ENCODE results near the gene FRG1. TPM values are rescaled to one million over a fixed set of nuclear protein-coding genes. Genes with fewer than 3 reads are reported as not detected.
"Not testable (repeated sequence)": the region's sequence is repeated elsewhere in the genome, so short reads cannot be mapped to it uniquely, and the experiment has no call there.

FRG1 gene
- total RNA-seq (2014; rRNA removed; shearing (Covaris generic)), result 28.6 and 29.7 TPM in 2 replicates
- polyA plus RNA-seq (2016; fragmentation: Nextera tagmentation; extraction: Ambion mirVana), result 35.9 and 43.6 TPM in 2 replicates

- H3K9ac ChIP-seq, result peak within 1 kb of the TSS; percentile 91
- in situ Hi-C loops (cut with MboI), result no loop called here
- peak within 1 kb of the TSS; percentile 98 for H3K4me2 ChIP-seq (ENCODE audit: unreplicated experiment)
- H3K79me2 ChIP-seq (ENCODE audit: insufficient read depth), result peaks cover 45% of the 10 kb centered on the region
- peak within 1 kb of the TSS; percentile 96 for H2AFZ ChIP-seq
- no peaks in the 10 kb centered on the region for H3K9me2 ChIP-seq (ENCODE audit: insufficient read depth)
- DNase-seq, result peak; percentile 98
- no peaks in the 10 kb centered on the region for H3K9me3 ChIP-seq (ENCODE audit: low read depth)
- H3F3A ChIP-seq (ENCODE audit: insufficient read depth), result no peaks in the 10 kb centered on the region
- H3K27ac ChIP-seq, result peak within 1 kb of the TSS; percentile 85
- H3K4me1 ChIP-seq (ENCODE audit: insufficient read depth), result peaks cover 12% of the 10 kb centered on the region
- 5 to 6% methylated on average over 64 to 70 of the region's 70 CpGs for WGBS, 2 experiments (ENCODE audit: low coverage in 1 of 2, low lambda C conversion rate in 2 of 2, missing lambda C conversion rate in 2 of 2)
- no peak for TF ChIP-seq EZH2 (IDR thresholded peaks at IDR 0.05; ENCODE audit: insufficient read depth, poor library complexity, severe bottlenecking)
- TF ChIP-seq EZH2phosphoT487 (IDR thresholded peaks at IDR 0.05; ENCODE audit: insufficient read depth, low read depth), result no peak
- H4K20me1 ChIP-seq (ENCODE audit: insufficient read depth), result no peaks in the 10 kb centered on the region
- 0 out of 2 replicates have a peak, but pooled peaks cover 4% of the 10 kb centered on the region for H3K36me3 ChIP-seq (ENCODE audit: low read depth)
- H3K4me3 ChIP-seq, result peak within 1 kb of the TSS; percentile 93
- H3K27me3 ChIP-seq (replicated peaks; ENCODE audit: insufficient read depth), result no peaks in the 10 kb centered on the region
These were observed at the start of gene FRG1 for GRCh38 chr4:189940178-189941004. TSS of gene FRG1 (plus strand) at chr4:189940872. CDS start at chr4:189941010, 138 bp downstream.

DNA sequence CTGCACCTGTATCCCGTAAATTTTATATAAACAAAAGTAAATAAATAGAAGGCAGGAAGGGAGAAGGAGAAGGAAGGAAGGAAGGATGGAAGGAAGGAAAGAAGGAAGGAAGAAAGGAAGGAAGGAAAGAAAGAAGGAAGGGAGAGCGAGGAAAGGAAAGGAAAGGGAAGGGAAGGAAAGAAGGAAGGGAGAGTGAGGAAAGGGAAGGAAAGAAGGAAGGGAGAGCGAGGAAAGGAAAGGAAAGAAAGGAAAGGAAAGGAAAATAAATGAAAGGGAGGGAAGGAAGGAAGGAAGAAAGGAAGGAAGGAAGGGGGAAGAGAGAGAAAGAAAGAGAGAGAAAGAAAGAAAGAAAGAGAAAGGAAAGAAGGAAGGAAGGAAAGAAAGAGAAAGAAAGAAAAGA is 43.0 kb upstream of the FRG1 start:
- in situ Hi-C loops (cut with MboI), result no loop called here
- Histone ChIP-seq H3K9me3 (ENCODE audit: low read depth) (no peaks in the 10 kb centered on the region), H2AFZ (no peak overlapping the region), H3F3A (ENCODE audit: insufficient read depth) (no peaks in the 10 kb centered on the region), H3K9ac (no peak overlapping the region), H3K4me1 (ENCODE audit: insufficient read depth) (no peaks in the 10 kb centered on the region), H3K27me3 (replicated peaks; ENCODE audit: insufficient read depth) (no peaks in the 10 kb centered on the region), H3K36me3 (ENCODE audit: low read depth) (no peaks in the 10 kb centered on the region), H3K4me2 (ENCODE audit: unreplicated experiment) (no peak overlapping the region), H4K20me1 (ENCODE audit: insufficient read depth) (no peaks in the 10 kb centered on the region), H3K27ac (no peak overlapping the region), H3K9me2 (ENCODE audit: insufficient read depth) (no peaks in the 10 kb centered on the region), H3K79me2 (ENCODE audit: insufficient read depth) (no peaks in the 10 kb centered on the region), H3K4me3 (no peak overlapping the region)
- TF ChIP-seq EZH2phosphoT487 (IDR thresholded peaks at IDR 0.05; ENCODE audit: insufficient read depth, low read depth) (no peak), EZH2 (IDR thresholded peaks at IDR 0.05; ENCODE audit: insufficient read depth, poor library complexity, severe bottlenecking) (no peak)
- 43 to 83% methylated on average over 3 of the region's 3 CpGs for WGBS, 2 experiments (ENCODE audit: low coverage in 1 of 2, low lambda C conversion rate in 2 of 2, missing lambda C conversion rate in 2 of 2)
- no peak for DNase-seq

GRCh38 chr4:189899481-189900015 is 41.1 kb upstream of the FRG1 start:
- H3K79me2 ChIP-seq (ENCODE audit: insufficient read depth); H2AFZ ChIP-seq; in situ Hi-C loops (cut with MboI); H3K4me3 ChIP-seq; H3K4me2 ChIP-seq (ENCODE audit: unreplicated experiment); DNase-seq; H3K36me3 ChIP-seq (ENCODE audit: low read depth); H3F3A ChIP-seq (ENCODE audit: insufficient read depth); H3K27me3 ChIP-seq (replicated peaks; ENCODE audit: insufficient read depth); H3K27ac ChIP-seq; H3K4me1 ChIP-seq (ENCODE audit: insufficient read depth); H3K9me3 ChIP-seq (ENCODE audit: low read depth); H3K9ac ChIP-seq; H4K20me1 ChIP-seq (ENCODE audit: insufficient read depth); H3K9me2 ChIP-seq (ENCODE audit: insufficient read depth): not testable (repeated sequence)
- whole genome bisulfite sequencing, 2 experiments (ENCODE audit: low coverage in 1 of 2, low lambda C conversion rate in 2 of 2, missing lambda C conversion rate in 2 of 2), result 1 to 4% methylated on average over 3 of the region's 3 CpGs

- H3K4me3 ChIP-seq; H3K9me3 ChIP-seq (ENCODE audit: low read depth); H2AFZ ChIP-seq; H3K27ac ChIP-seq; H3K9me2 ChIP-seq (ENCODE audit: insufficient read depth); H3K27me3 ChIP-seq (replicated peaks; ENCODE audit: insufficient read depth); H3F3A ChIP-seq (ENCODE audit: insufficient read depth); in situ Hi-C loops (cut with MboI); H3K9ac ChIP-seq; H3K79me2 ChIP-seq (ENCODE audit: insufficient read depth); H3K36me3 ChIP-seq (ENCODE audit: low read depth); H4K20me1 ChIP-seq (ENCODE audit: insufficient read depth); H3K4me2 ChIP-seq (ENCODE audit: unreplicated experiment); H3K4me1 ChIP-seq (ENCODE audit: insufficient read depth): not testable (repeated sequence)
- peak; percentile 73 for DNase-seq
- WGBS, 2 experiments (ENCODE audit: low coverage in 1 of 2, low lambda C conversion rate in 2 of 2, missing lambda C conversion rate in 2 of 2), result 41 to 46% methylated on average over 6 of the region's 6 CpGs
These were observed 36.1 kb upstream of the FRG1 start for GRCh38 chr4:189904420-189905027.

Data from GM23248 (cell line).